ENCODE data around the gene SHB. TPM values are rescaled to one million over a fixed set of nuclear protein-coding genes. Genes with fewer than 3 reads are reported as not detected.

SHB gene
- total and polyA plus RNA-seq, 2 donors from 2014 or later: 16.4 to 39.8 TPM

GRCh38 chr9:38020151-38021076 lies 48.6 kb downstream of the SHB start:
- H3K9me3 ChIP-seq (ENCODE audit: control insufficient read depth in 2 of 3, insufficient read depth in 1 of 3, low read length in 3 of 3): no peaks in the 10 kb centered on the region
- peaks cover 9 to 54% (median 51%) of the 10 kb centered on the region in 3 donors for H3K4me1 ChIP-seq (ENCODE audit: control insufficient read depth in 2 of 3, insufficient read depth in 2 of 3, low read depth in 1 of 3, low read length in 3 of 3)
- no peak overlapping the region for H3K27ac ChIP-seq (ENCODE audit: low read depth in 2 of 2, low read length in 2 of 2)
- H3K4me3 ChIP-seq (ENCODE audit: low read length in 3 of 3): no peak overlapping the region
- no peaks in the 10 kb centered on the region for H3K27me3 ChIP-seq (ENCODE audit: control insufficient read depth, insufficient read depth, low read length)
- no peak for TF ChIP-seq CTCF (IDR thresholded peaks at IDR 0.05; ENCODE audit: borderline replicate concordance, extremely low read depth, insufficient read depth)
- peaks cover 0 to 2% (median under 1%) of the 10 kb centered on the region in 3 donors for H3K36me3 ChIP-seq (ENCODE audit: control insufficient read depth in 2 of 3, insufficient read depth in 3 of 3, low read length in 3 of 3)
- intact Hi-C loops (cut with DNase I): no loop called here
- no peak overlapping the region for H3K9ac ChIP-seq (ENCODE audit: low read length in 3 of 3)
- DNase-seq: no peak
- no peak for FAIRE-seq

- Histone ChIP-seq H3K27ac (ENCODE audit: low read depth in 2 of 2, low read length in 2 of 2) (no peak overlapping the region), H3K9ac (ENCODE audit: low read length in 3 of 3) (no peak overlapping the region)
- intact Hi-C loops (cut with DNase I): no loop called here
Measured at GRCh38 chr9:38019731-38020130, 49.3 kb downstream of the SHB start.

GRCh38 chr9:38018958-38019602 lies 49.9 kb downstream of the SHB start:
- H3K9ac ChIP-seq (ENCODE audit: low read length in 3 of 3): no peak overlapping the region
- no peak overlapping the region for H3K4me3 ChIP-seq (ENCODE audit: low read length in 3 of 3)
- FAIRE-seq: no peak
- DNase-seq: no peak
- intact Hi-C loops (cut with DNase I): no loop called here
- no peaks in the 10 kb centered on the region for H3K27me3 ChIP-seq (ENCODE audit: control insufficient read depth, insufficient read depth, low read length)
- H3K9me3 ChIP-seq (ENCODE audit: control insufficient read depth in 2 of 3, insufficient read depth in 1 of 3, low read length in 3 of 3): no peaks in the 10 kb centered on the region
- no peak overlapping the region for H3K27ac ChIP-seq (ENCODE audit: low read depth in 2 of 2, low read length in 2 of 2)
- H3K4me1 ChIP-seq (ENCODE audit: control insufficient read depth in 2 of 3, insufficient read depth in 2 of 3, low read depth in 1 of 3, low read length in 3 of 3): peaks cover 2 to 45% (median 43%) of the 10 kb centered on the region in 3 donors
- TF ChIP-seq CTCF (IDR thresholded peaks at IDR 0.05; ENCODE audit: borderline replicate concordance, extremely low read depth, insufficient read depth): no peak
- peaks cover 0 to 11% (median 2%) of the 10 kb centered on the region in 3 donors for H3K36me3 ChIP-seq (ENCODE audit: control insufficient read depth in 2 of 3, insufficient read depth in 3 of 3, low read length in 3 of 3)

More at GRCh38 chr9:38019731-38020130, 49.3 kb downstream of the SHB start:
- H3K36me3 ChIP-seq (ENCODE audit: control insufficient read depth in 2 of 3, insufficient read depth in 3 of 3, low read length in 3 of 3): peaks cover 0 to 8% (median 2%) of the 10 kb centered on the region in 3 donors
- no peaks in the 10 kb centered on the region for H3K9me3 ChIP-seq (ENCODE audit: control insufficient read depth in 2 of 3, insufficient read depth in 1 of 3, low read length in 3 of 3)
- no peaks in the 10 kb centered on the region for H3K27me3 ChIP-seq (ENCODE audit: control insufficient read depth, insufficient read depth, low read length)
- H3K4me3 ChIP-seq (ENCODE audit: low read length in 3 of 3): no peak overlapping the region
- FAIRE-seq: no peak
- no peak for TF ChIP-seq CTCF (IDR thresholded peaks at IDR 0.05; ENCODE audit: borderline replicate concordance, extremely low read depth, insufficient read depth)
- no peak for DNase-seq
- H3K4me1 ChIP-seq (ENCODE audit: control insufficient read depth in 2 of 3, insufficient read depth in 2 of 3, low read depth in 1 of 3, low read length in 3 of 3): peaks cover 7 to 49% (median 47%) of the 10 kb centered on the region in 3 donors
